Keratinocyte (primary cell): ENCODE results near the gene IGFL4.

ENCODE experiments used
- EZH2 ChIP-seq: IDR thresholded peaks from one replicate; pipeline ENCODE4 v1.6.1; 2012; ENCODE audit warnings: inconsistent platforms, mild to moderate bottlenecking, low read length, moderate library complexity
- TF ChIP-seq, protein P1 (sequence below), 3 experiments: IDR thresholded peaks in 1 of 3; conservative IDR thresholded peaks in 1 of 3; optimal IDR thresholded peaks in 1 of 3; 2 replicates in 2 of 3; 3 replicates in 1 of 3; pipeline versions ENCODE3 to v1.5.1; 2011; ENCODE audit warnings: low read length in 3 of 3, mild to moderate bottlenecking in 3 of 3, moderate library complexity in 2 of 3, control low read depth in 1 of 3, inconsistent platforms in 1 of 3; ENCODE audit not compliant: insufficient read depth in 2 of 3; ENCODE audit errors: extremely low read depth in 1 of 3

DNA sequence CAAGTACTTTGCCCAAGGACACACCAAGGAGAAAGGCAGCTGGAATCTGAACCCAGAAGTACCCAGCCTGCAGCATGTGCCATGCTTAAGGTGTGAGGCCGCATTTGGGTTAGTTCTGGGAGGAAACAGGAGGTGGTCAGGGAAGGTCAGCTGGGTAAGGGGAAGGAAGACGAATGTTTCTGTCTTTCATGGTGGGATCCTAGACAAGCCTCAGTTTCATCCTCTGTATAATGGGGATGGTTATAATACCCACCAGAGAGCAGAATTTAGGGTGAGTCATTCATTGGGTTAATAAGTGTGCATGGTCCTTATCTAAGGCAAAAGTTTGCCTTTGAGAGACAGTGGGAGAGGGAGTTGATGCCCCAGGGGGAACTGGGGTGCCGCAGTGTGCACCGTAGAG is 42.0 kb downstream of the IGFL4 start:
- TF ChIP-seq, protein P1, sequence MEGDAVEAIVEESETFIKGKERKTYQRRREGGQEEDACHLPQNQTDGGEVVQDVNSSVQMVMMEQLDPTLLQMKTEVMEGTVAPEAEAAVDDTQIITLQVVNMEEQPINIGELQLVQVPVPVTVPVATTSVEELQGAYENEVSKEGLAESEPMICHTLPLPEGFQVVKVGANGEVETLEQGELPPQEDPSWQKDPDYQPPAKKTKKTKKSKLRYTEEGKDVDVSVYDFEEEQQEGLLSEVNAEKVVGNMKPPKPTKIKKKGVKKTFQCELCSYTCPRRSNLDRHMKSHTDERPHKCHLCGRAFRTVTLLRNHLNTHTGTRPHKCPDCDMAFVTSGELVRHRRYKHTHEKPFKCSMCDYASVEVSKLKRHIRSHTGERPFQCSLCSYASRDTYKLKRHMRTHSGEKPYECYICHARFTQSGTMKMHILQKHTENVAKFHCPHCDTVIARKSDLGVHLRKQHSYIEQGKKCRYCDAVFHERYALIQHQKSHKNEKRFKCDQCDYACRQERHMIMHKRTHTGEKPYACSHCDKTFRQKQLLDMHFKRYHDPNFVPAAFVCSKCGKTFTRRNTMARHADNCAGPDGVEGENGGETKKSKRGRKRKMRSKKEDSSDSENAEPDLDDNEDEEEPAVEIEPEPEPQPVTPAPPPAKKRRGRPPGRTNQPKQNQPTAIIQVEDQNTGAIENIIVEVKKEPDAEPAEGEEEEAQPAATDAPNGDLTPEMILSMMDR (optimal IDR thresholded peaks at IDR 0.05 in 1 of 3, IDR thresholded peaks at IDR 0.05 in 1 of 3, conservative IDR thresholded peaks at IDR 0.05 in 1 of 3; ENCODE audit: extremely low read depth in 1 of 3, insufficient read depth in 2 of 3, low read length in 3 of 3): no peak
- no peak for TF ChIP-seq EZH2
